Measurements from ENCODE around the gene AATK. TPM values are rescaled to one million over a fixed set of nuclear protein-coding genes. Genes with fewer than 3 reads are reported as not detected.

AATK gene
- polyA plus RNA-seq, 1 of the 3 experiments (the other 2 are of a cell fraction): 0.51 TPM

DNA sequence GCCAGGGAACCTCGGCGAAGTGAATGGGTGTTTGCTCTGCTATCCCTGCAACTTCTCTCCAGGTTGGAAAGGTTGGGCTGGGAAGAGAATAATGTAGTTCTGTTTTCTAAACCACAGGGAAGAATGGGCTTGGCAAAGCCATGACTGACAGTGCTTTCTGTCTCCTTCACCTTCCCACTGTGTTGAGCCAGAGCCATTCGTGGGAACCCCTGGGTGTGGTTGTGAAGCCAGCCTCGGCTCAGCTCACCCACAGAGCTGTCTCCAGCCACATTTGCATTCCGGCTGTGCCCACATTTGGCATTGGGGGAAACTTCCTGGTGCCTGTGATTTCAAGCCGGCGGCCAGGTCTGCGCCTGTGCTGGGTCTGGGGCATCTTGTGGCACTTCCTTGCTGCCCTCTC is 91.1 kb downstream of the AATK start:
- TF ChIP-seq RCOR1 (IDR thresholded peaks at IDR 0.05; ENCODE audit: low read length) (no peak), SMC3 (IDR thresholded peaks at IDR 0.05; ENCODE audit: low read depth, low read length) (no peak), EZH2phosphoT487 (IDR thresholded peaks at IDR 0.05; ENCODE audit: borderline replicate concordance, low read depth) (no peak), FOXM1 (IDR thresholded peaks at IDR 0.05; ENCODE audit: low read depth) (no peak)
- TF ChIP-seq, protein P1, sequence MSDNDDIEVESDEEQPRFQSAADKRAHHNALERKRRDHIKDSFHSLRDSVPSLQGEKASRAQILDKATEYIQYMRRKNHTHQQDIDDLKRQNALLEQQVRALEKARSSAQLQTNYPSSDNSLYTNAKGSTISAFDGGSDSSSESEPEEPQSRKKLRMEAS (IDR thresholded peaks at IDR 0.05; ENCODE audit: low read depth): no peak
- H3K79me2 ChIP-seq (ENCODE audit: insufficient read depth): no peaks in the 10 kb centered on the region
- CTCF ChIA-PET: interaction anchor here (7.2 to 7.4 kb wide), 2 partner anchors 28 to 49 kb away, joined by 60 to 63 read pairs; no protein-coding TSS in a partner anchor
- POLR2A ChIA-PET: no interaction called here
- peaks cover 0 to 29% of the 10 kb centered on the region in 2 experiments; a peak in 1 of 4 replicates for H3K4me1 ChIP-seq (ENCODE audit: control insufficient read depth in 1 of 2, insufficient read depth in 2 of 2, low read depth in 1 of 2, low read length in 1 of 2)
- H3K4me3 ChIP-seq (ENCODE audit: low read depth in 2 of 2, low read length in 1 of 2): no peak overlapping the region
- no peaks in the 10 kb centered on the region for H3K9me2 ChIP-seq
- H3K27ac ChIP-seq (ENCODE audit: low read depth in 2 of 2, low read length in 1 of 2): no peak overlapping the region
- no peaks in the 10 kb centered on the region for H3K27me3 ChIP-seq (ENCODE audit: insufficient read depth)
- DNase-seq: no peak
- H4K20me1 ChIP-seq (ENCODE audit: insufficient read depth): 0 out of 2 replicates have a peak, but pooled peaks cover 4% of the 10 kb centered on the region
- H3K9me3 ChIP-seq: no peaks in the 10 kb centered on the region
- H3K4me2 ChIP-seq: no peak overlapping the region
- no peaks in the 10 kb centered on the region for H3K36me3 ChIP-seq (replicated peaks in 1 of 2; ENCODE audit: control insufficient read depth in 1 of 2, insufficient read depth in 2 of 2, low read length in 1 of 2)
- 88% methylated on average over 8 of the region's 8 CpGs for WGBS (ENCODE audit: low lambda C conversion rate)
- no peak overlapping the region for H3K9ac ChIP-seq
- no peaks in the 10 kb centered on the region for H3F3A ChIP-seq (replicated peaks; ENCODE audit: insufficient read depth)
- H2AFZ ChIP-seq (ENCODE audit: low read depth): no peak overlapping the region

DNA sequence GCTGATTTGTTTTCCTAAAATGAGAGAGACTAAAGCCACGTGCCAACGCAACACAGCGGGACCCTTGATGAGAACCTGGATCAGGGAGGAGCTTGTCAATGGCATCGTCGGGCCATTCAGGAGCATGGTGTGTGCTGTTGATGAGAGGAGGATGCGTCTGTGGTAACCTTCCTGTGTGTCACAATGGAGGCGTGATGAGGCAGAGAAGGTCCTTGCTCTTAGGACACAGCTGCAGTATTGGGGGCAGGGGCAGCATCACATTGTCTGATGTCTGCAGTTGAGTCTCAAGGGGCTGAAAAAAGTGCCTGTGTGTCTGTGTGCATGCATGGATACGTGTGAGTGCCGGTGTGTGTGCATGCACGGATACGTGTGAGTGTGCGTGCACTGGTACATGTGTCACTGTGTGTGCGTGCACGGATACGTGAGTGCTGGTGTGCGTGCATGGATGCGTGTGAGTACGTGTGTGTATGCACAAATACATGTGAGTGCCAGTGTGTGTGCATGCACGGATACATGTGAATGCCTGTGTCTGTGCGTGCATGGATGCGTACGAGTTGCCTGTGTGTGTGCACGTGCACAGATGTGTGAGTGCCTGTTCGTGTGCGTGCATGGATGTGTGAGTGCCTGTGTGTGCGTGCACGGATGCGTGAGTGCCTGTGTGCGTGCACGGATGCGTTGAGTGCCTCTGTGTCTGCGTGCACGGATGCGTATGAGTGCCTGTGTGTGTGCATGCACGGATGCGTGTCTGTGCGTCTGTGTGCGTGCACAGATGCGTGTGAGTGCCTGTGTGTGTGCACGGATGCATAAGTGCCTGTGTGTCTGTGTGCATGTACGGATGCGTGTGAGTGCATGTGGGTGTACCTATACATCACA is 91.8 kb downstream of the AATK start:
- no peak for DNase-seq
- H3K27me3 ChIP-seq (ENCODE audit: insufficient read depth): no peaks in the 10 kb centered on the region
- H3K9me2 ChIP-seq: no peaks in the 10 kb centered on the region
- 0 out of 2 replicates have a peak, but pooled peaks cover 4% of the 10 kb centered on the region for H4K20me1 ChIP-seq (ENCODE audit: insufficient read depth)
- no peak overlapping the region for H3K4me2 ChIP-seq
- no peak overlapping the region for H3K9ac ChIP-seq
- H3K9me3 ChIP-seq: no peaks in the 10 kb centered on the region
- no peaks in the 10 kb centered on the region for H3K36me3 ChIP-seq (replicated peaks in 1 of 2; ENCODE audit: control insufficient read depth in 1 of 2, insufficient read depth in 2 of 2, low read length in 1 of 2)
- no peak overlapping the region for H3K4me3 ChIP-seq (ENCODE audit: low read depth in 2 of 2, low read length in 1 of 2)
- POLR2A ChIA-PET: no interaction called here
- H3F3A ChIP-seq (replicated peaks; ENCODE audit: insufficient read depth): no peaks in the 10 kb centered on the region
- CTCF ChIA-PET: interaction anchor here (1.5 to 7.2 kb wide), 4 partner anchors 23 to 51 kb away, joined by 4 to 63 read pairs (median 10); no protein-coding TSS in a partner anchor
- H3K79me2 ChIP-seq (ENCODE audit: insufficient read depth): no peaks in the 10 kb centered on the region
- peaks cover 0 to 29% of the 10 kb centered on the region in 2 experiments; a peak in 1 of 4 replicates for H3K4me1 ChIP-seq (ENCODE audit: control insufficient read depth in 1 of 2, insufficient read depth in 2 of 2, low read depth in 1 of 2, low read length in 1 of 2)
- no peak overlapping the region for H2AFZ ChIP-seq (ENCODE audit: low read depth)
- 93% methylated on average over 42 of the region's 42 CpGs for WGBS (ENCODE audit: low lambda C conversion rate)
- H3K27ac ChIP-seq (ENCODE audit: low read depth in 2 of 2, low read length in 1 of 2): no peak overlapping the region
- no peak for TF ChIP-seq MEF2A (IDR thresholded peaks at IDR 0.05; ENCODE audit: borderline replicate concordance, low read depth)
- no peak for TF ChIP-seq NRF1 (IDR thresholded peaks at IDR 0.05; ENCODE audit: low read depth, low read length)
